Thoracic aorta (tissue), 2 donors: Measurements from ENCODE around the gene MARF1. TPM values are rescaled to one million over a fixed set of nuclear protein-coding genes. Genes with fewer than 3 reads are reported as not detected.

Source experiments
- ATAC-seq: fragments of 150-250 bp; one replicate; pipeline ENCODE4 v1.8.0; 2017; ENCODE audit warnings: low read depth; ENCODE audit not compliant: insufficient number of reproducible peaks, low FRiP score
- DNase-seq: peaks from one replicate; pipeline ENCODE4 v3.0.0-alpha.2; 2020; ENCODE audit warnings: low spot score
- H3K27ac ChIP-seq, 2 donors: fragments of 200-600 bp; sonication (generic); 1 replicate in 1 of 2; 2 replicates in 1 of 2; pipeline ENCODE4 v1.5.1; 2016; ENCODE audit warnings: mild to moderate bottlenecking in 2 of 2, moderate library complexity in 2 of 2
- H3K27me3 ChIP-seq: fragments of 200-600 bp; sonication (generic); replicated peaks from 2 replicates; pipeline ENCODE4 v1.6.0; 2016; ENCODE audit warnings: mild to moderate bottlenecking; ENCODE audit not compliant: insufficient read depth
- H3K36me3 ChIP-seq: fragments of 200-600 bp; sonication (generic); one replicate; pipeline ENCODE4 v1.5.1; 2016
- H3K4me1 ChIP-seq, 2 donors: fragments of 200-600 bp; sonication (generic); 1 replicate in 1 of 2; 2 replicates in 1 of 2; pipeline versions ENCODE4 v1.5.1 to v1.6.0; 2016; ENCODE audit warnings: low read depth in 2 of 2, mild to moderate bottlenecking in 1 of 2; ENCODE audit not compliant: control insufficient read depth in 1 of 2
- H3K4me3 ChIP-seq: fragments of 200-600 bp; sonication (generic); 2 replicates; pipeline ENCODE4 v1.5.1; 2016; ENCODE audit warnings: mild to moderate bottlenecking
- H3K9me3 ChIP-seq: fragments of 200-600 bp; sonication (generic); 2 replicates; pipeline ENCODE4 v1.5.1; 2016
- total RNA-seq, 2 donors: library from RNA; depleted of rRNA; stranded (reverse); fragments of >200 nt; gene quantifications; one replicate each; pipeline versions ENCODE4 v1.1.0 to v1.2.3, GENCODE V29; 2016
- TF ChIP-seq, protein P1 (sequence below): fragments of 200-600 bp; sonication (generic); IDR thresholded peaks from one replicate; pipeline ENCODE4 v1.5.1; 2019; ENCODE audit warnings: antibody characterized with exemption

Gene MARF1
- total RNA-seq, 2 donors from 2014 or later: 35.7 to 49.6 TPM

GRCh38 chr16:15620611-15621195, 22.3 kb downstream of the MARF1 start:
- TF ChIP-seq, protein P1, sequence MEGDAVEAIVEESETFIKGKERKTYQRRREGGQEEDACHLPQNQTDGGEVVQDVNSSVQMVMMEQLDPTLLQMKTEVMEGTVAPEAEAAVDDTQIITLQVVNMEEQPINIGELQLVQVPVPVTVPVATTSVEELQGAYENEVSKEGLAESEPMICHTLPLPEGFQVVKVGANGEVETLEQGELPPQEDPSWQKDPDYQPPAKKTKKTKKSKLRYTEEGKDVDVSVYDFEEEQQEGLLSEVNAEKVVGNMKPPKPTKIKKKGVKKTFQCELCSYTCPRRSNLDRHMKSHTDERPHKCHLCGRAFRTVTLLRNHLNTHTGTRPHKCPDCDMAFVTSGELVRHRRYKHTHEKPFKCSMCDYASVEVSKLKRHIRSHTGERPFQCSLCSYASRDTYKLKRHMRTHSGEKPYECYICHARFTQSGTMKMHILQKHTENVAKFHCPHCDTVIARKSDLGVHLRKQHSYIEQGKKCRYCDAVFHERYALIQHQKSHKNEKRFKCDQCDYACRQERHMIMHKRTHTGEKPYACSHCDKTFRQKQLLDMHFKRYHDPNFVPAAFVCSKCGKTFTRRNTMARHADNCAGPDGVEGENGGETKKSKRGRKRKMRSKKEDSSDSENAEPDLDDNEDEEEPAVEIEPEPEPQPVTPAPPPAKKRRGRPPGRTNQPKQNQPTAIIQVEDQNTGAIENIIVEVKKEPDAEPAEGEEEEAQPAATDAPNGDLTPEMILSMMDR: no peak
- peaks cover 40% of the 10 kb centered on the region for H3K36me3 ChIP-seq
- DNase-seq (no peak), ATAC-seq (no peak)
- H3K27me3 ChIP-seq: no peaks in the 10 kb centered on the region
- H3K4me1 ChIP-seq: peaks cover 7 to 27% of the 10 kb centered on the region in 2 donors
- no peak overlapping the region for H3K27ac ChIP-seq
- no peak overlapping the region for H3K4me3 ChIP-seq
- H3K9me3 ChIP-seq: no peaks in the 10 kb centered on the region

DNA sequence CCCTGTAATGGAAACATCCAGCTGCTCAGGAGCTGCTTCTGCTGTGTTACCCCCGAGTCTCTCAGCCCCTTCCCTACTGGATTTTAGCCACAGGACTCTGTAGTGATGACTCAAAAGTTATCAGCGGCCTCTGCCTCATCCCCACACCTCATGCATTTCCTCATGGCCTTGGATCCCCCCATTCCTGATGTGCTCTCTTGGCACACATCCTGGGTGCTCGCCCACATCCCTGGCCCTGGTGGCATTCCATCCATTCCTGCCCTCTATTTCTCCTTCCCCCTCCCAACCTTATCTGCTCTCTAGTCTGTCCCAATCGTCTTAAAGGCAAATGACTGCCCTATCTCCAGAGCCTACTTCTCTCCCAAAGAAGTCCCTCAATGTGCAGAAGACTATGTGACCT, 24.6 kb downstream of the MARF1 start:
- H3K4me3 ChIP-seq: no peak overlapping the region
- no peak for DNase-seq
- peaks cover 30% of the 10 kb centered on the region for H3K36me3 ChIP-seq
- ATAC-seq: no peak
- peaks cover 7 to 27% of the 10 kb centered on the region in 2 donors for H3K4me1 ChIP-seq
- no peak overlapping the region for H3K27ac ChIP-seq
- H3K27me3 ChIP-seq: no peaks in the 10 kb centered on the region
- no peaks in the 10 kb centered on the region for H3K9me3 ChIP-seq
- TF ChIP-seq, protein P1: no peak

DNA sequence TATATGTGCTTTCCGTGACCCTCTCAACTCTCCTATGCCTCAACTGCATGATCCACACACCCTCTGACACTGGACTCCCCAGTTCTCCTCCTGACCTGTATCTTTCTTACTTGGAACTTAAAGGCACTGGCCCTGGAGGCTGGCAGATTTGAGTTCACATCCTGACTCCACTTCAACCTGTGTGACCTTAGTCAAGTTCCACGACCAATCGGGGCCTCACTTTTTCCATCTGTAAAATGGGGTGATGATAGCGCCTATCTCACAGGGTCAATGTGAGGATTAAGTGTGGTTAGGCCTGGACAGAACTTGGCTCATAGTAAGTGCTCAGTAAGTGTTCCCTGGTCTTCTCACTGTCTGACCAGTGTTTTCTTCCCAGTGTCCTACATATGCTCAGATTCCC, 25.1 kb downstream of the MARF1 start:
- Histone ChIP-seq H3K4me1 (peaks cover 7 to 26% of the 10 kb centered on the region in 2 donors), H3K27me3 (no peaks in the 10 kb centered on the region), H3K36me3 (peaks cover 32% of the 10 kb centered on the region), H3K27ac (no peak overlapping the region), H3K4me3 (no peak overlapping the region), H3K9me3 (no peaks in the 10 kb centered on the region)
- ATAC-seq: no peak
- TF ChIP-seq, protein P1: no peak
- no peak for DNase-seq

- H3K4me3 ChIP-seq: no peak overlapping the region
- peaks cover 44% of the 10 kb centered on the region for H3K36me3 ChIP-seq
- H3K4me1 ChIP-seq: peaks cover 6 to 14% of the 10 kb centered on the region in 2 donors
- H3K27ac ChIP-seq: no peak overlapping the region
- ATAC-seq: no peak
- no peaks in the 10 kb centered on the region for H3K9me3 ChIP-seq
- TF ChIP-seq, protein P1: no peak
- no peak for DNase-seq
- no peaks in the 10 kb centered on the region for H3K27me3 ChIP-seq
These were observed 26.3 kb downstream of the MARF1 start for GRCh38 chr16:15616475-15617165.

GRCh38 chr16:15616012-15616411, 26.9 kb downstream of the MARF1 start:
- ATAC-seq: no peak

More at GRCh38 chr16:15616012-15616411, 26.9 kb downstream of the MARF1 start:
- Histone ChIP-seq H3K27me3 (no peaks in the 10 kb centered on the region), H3K27ac (no peak overlapping the region), H3K4me3 (no peak overlapping the region), H3K36me3 (peaks cover 49% of the 10 kb centered on the region), H3K4me1 (peaks cover 1 to 7% of the 10 kb centered on the region in 2 donors), H3K9me3 (no peaks in the 10 kb centered on the region)
- no peak for DNase-seq
- TF ChIP-seq, protein P1: no peak
